Measurements from ENCODE around the gene TCF7L2. TPM values are rescaled to one million over a fixed set of nuclear protein-coding genes. Genes with fewer than 3 reads are reported as not detected.

TCF7L2 gene
- total RNA-seq, 2 experiments from 2014 or later: 0.65 to 0.67 TPM

GRCh38 chr10:113017376-113017775 lies 67.3 kb downstream of the TCF7L2 start:
- ChIA-PET POLR2A (no interaction called here), CTCF (no interaction called here)

- CTCF ChIA-PET: no interaction called here
- POLR2A ChIA-PET: no interaction called here
These were observed 68.0 kb downstream of the TCF7L2 start for GRCh38 chr10:113018034-113018433.

- ChIA-PET CTCF (no interaction called here), POLR2A (no interaction called here)
These were observed 69.0 kb downstream of the TCF7L2 start for GRCh38 chr10:113019096-113019495.

- POLR2A ChIA-PET: no interaction called here
- CTCF ChIA-PET: no interaction called here
These were observed 69.8 kb downstream of the TCF7L2 start for GRCh38 chr10:113019692-113020474.

GRCh38 chr10:113020475-113020753 lies 70.4 kb downstream of the TCF7L2 start:
- CTCF ChIA-PET: no interaction called here
- POLR2A ChIA-PET: no interaction called here

GRCh38 chr10:113020838-113021237 lies 70.8 kb downstream of the TCF7L2 start:
- ChIA-PET CTCF (no interaction called here), POLR2A (no interaction called here)

GRCh38 chr10:113021268-113022040 lies 71.4 kb downstream of the TCF7L2 start:
- CTCF ChIA-PET: no interaction called here
- POLR2A ChIA-PET: no interaction called here

- POLR2A ChIA-PET: no interaction called here
- CTCF ChIA-PET: no interaction called here
These were observed 72.2 kb downstream of the TCF7L2 start for GRCh38 chr10:113022265-113022664.

- ChIA-PET POLR2A (no interaction called here), CTCF (no interaction called here)
These were observed 73.0 kb downstream of the TCF7L2 start for GRCh38 chr10:113023017-113023416.

- ChIA-PET CTCF (no interaction called here), POLR2A (no interaction called here)
These were observed 74.9 kb downstream of the TCF7L2 start for GRCh38 chr10:113024930-113025329.

- ChIA-PET POLR2A (no interaction called here), CTCF (no interaction called here)
These were observed 75.4 kb downstream of the TCF7L2 start for GRCh38 chr10:113025487-113025886.

- CTCF ChIA-PET: no interaction called here
- POLR2A ChIA-PET: no interaction called here
These were observed 76.6 kb downstream of the TCF7L2 start for GRCh38 chr10:113026679-113027078.

- ChIA-PET CTCF (no interaction called here), POLR2A (no interaction called here)
These were observed 77.2 kb downstream of the TCF7L2 start for GRCh38 chr10:113027230-113027573.

GRCh38 chr10:113027574-113028455 lies 77.8 kb downstream of the TCF7L2 start:
- ChIA-PET POLR2A (no interaction called here), CTCF (no interaction called here)

- ChIA-PET POLR2A (no interaction called here), CTCF (no interaction called here)
These were observed 78.7 kb downstream of the TCF7L2 start for GRCh38 chr10:113028456-113029440.

GRCh38 chr10:113030453-113030852 lies 80.4 kb downstream of the TCF7L2 start:
- CTCF ChIA-PET: no interaction called here
- POLR2A ChIA-PET: no interaction called here

GRCh38 chr10:113031147-113031546 lies 81.1 kb downstream of the TCF7L2 start:
- CTCF ChIA-PET: no interaction called here

GRCh38 chr10:113033991-113034390 lies 83.9 kb downstream of the TCF7L2 start:
- POLR2A ChIA-PET: no interaction called here
- CTCF ChIA-PET: no interaction called here

More at GRCh38 chr10:113031147-113031546, 81.1 kb downstream of the TCF7L2 start:
- POLR2A ChIA-PET: no interaction called here

- ChIA-PET CTCF (no interaction called here), POLR2A (no interaction called here)
These were observed 85.8 kb downstream of the TCF7L2 start for GRCh38 chr10:113035732-113036312.

- POLR2A ChIA-PET: no interaction called here
These were observed 86.6 kb downstream of the TCF7L2 start for GRCh38 chr10:113036619-113037018.

More at GRCh38 chr10:113036619-113037018, 86.6 kb downstream of the TCF7L2 start:
- CTCF ChIA-PET: no interaction called here

Data from activated CD8-positive, alpha-beta memory T cell treated with anti-CD3 and anti-CD28 coated beads for 36 hours (primary cell).